HG03521 (cell line): ENCODE measurements around the gene LINGO4.
"Not testable (repeated sequence)": the region's sequence is repeated elsewhere in the genome, so short reads cannot be mapped to it uniquely, and the experiment has no call there.

Experiments used
- ATAC-seq: cut with Tn5 transposase; IDR thresholded peaks from one replicate; pipeline ENCODE4 v1.9.1; 2021; ENCODE audit warnings: mild to moderate bottlenecking, moderate library complexity; ENCODE audit not compliant: unreplicated experiment

Gene LINGO4

DNA sequence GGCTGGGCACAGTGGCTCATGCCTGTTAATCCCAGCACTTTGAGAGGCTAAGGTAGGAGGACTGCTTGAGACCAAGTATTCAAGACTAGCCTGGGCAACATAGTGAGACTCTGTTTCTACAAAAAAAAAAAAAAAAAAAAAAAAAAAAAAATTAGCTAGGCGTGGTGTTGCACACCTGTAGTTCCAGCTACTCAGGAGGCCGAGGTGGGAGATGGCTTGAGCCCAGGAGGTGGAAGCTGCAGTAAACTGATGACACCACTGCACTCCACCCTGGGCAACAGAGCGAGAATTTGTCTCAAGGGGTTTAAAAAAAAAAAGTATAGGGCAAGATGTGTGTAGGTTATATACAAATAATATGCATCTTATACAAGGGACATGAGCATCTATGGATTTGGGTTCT lies 17.5 kb downstream of the LINGO4 start:
- no peak for ATAC-seq

DNA sequence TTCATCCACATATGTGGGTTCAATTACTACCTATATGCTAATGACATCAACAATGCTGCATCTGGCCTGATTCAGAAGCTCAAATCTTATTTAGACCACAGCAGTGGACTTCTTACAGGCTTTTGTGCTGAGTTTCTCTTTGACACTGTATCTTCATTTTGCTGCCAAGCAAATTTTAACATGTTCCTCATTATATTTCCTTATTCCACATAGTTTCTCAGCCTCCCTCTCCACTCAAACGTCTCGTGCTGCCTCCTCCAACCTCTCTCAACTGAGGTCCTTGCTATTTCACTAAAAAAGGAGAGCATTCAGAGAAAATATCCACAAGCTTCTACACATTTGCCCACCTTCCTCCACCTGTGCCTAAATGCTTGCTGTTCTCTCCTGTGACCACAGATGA lies 21.4 kb downstream of the LINGO4 start:
- no peak for ATAC-seq

DNA sequence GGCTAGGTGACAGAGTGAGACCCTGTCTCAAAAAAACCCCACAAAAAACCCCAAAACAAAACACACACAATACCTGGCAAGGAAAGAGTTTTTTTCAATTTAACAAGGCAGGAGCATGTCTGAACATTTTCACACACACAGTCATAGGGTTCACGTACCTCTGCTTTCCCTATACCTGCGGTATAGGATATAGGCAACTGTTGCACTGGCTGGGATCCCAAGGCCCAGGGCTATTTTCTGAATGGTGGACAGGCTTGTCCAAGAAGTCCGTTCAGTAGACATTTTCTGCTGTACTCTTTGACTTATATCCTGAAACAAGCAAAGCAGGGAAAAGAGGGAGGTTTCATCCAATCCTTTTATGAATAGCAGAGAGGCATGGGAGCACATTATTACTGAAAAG lies 22.5 kb downstream of the LINGO4 start:
- no peak for ATAC-seq

DNA sequence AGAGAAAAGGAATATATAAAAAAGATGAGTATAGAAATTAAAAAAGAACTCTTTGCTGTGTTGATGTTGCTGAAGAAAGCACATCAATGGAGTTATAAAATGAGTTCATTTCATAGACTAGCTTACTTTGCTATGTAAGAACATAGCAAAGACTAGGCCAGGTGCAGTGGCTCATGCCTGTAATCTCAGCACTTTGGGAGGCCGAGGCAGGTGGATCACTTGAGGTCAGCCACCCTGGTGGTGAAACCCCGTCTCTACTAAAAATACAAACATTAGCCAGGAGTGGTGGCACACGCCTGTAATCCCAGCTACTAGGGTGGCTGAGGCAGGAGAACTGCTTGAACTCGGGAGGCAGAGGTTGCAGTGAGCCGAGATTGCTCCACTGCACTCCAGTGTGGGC lies 23.2 kb downstream of the LINGO4 start:
- not testable (repeated sequence) for ATAC-seq

DNA sequence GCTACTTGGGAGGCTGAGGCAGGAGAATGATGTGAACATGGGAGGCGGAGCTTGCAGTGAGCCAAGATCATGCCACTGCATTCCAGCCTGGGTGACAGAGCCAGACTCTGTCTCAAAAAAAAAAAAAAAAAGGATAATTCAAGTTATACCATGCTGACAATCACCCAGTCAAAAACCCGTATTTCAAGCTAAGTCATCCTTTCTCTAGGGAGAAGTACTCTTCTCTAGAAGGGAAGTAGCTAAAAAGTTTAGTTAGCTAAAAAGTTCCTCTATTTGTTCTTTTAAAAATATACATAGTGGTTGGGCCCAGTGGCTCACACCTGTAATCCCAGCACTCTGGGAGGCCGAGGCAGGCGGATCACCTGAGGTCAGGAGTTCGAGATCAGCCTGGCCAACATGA lies 24.5 kb downstream of the LINGO4 start:
- not testable (repeated sequence) for ATAC-seq

DNA sequence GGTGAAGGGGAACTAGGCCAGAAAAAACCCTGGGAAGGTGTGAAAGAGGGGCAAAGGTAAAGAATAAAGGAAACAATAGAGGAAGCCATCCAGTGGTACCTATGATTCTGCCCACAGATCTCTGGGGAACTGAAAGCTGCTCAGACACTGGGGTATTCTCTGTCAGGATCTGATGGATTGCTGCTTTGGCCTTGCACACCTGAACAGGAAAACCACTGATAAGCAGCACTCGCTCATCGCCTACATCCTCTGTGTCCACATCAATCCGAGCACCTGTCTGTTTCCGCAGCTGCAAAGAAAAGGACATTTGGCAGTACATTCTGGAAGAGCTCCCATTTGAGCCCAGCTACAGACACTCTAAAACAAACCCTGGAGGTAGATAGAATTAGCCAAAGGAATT lies 25.4 kb downstream of the LINGO4 start:
- no peak for ATAC-seq

DNA sequence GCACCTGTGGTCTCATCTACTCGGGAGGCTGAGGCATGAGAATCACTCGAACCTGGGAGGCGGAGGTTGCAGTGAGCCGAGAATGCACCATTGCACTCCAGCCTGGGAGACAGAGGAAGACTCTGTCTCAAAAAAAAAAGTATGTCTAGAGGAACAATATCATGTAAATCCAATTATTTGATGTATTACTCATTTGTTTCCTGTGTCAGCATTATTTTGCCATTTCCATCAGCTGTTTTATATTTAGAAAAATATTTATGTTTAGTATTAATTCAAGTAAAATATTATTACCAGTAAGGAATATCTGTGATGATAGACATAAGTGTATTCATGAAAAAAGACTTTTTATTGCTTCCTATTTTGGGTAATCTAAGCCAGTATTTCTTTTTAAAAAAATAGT lies 27.9 kb downstream of the LINGO4 start:
- no peak for ATAC-seq

DNA sequence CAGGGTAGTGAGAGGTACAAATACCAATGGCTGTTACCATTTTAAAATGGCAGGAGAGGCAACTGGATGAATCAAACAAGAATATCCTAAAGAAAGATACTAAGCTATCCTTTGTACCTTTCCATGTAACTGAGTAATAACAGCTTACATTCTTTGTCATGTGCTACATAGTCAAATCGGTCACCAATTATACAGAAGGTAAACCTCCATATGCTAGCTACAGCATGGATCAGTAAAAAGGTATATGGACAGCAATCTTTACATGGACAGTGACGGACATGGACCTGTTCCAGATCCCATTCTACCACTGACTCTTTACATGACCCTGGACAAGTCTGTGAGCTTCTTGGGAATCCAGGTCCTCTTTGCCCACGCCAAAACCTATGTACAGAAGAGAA lies 28.6 kb downstream of the LINGO4 start:
- ATAC-seq: no peak

DNA sequence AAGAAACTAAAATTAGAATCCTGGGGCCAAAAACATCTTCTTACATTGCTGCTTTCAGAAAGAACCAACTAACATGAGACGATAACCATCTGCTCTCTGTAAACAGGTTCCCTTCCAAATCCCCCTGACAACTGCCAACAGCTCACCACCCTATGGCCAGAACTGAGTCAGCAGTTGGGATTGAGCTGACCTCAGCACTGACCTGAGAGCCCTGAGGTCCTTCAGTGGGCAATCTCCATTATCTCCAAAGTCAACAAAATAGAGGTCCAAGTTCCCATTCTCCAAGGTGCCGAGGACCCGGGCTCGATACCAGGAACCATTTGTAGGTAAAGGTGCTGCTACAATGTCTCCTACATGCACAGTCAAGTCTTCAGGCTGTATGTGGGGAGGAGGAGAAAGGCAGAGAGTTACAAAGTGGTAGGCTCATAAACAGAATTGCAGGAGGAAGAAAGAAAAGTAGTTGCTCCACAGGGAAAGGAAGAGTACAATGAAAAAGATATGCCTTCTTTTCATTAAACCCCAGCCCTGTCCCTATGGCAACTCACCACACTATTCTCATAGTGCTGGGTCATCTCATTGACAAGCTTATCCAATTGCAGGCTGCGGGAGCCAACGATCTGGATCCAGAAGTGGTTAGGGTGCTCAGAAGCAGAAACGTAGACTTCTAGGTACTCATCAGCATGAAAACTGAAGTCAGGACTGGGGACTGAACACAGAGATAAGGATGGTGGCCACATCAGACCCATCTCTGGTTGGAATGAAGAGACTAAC lies 29.1 kb downstream of the LINGO4 start:
- ATAC-seq: no peak

DNA sequence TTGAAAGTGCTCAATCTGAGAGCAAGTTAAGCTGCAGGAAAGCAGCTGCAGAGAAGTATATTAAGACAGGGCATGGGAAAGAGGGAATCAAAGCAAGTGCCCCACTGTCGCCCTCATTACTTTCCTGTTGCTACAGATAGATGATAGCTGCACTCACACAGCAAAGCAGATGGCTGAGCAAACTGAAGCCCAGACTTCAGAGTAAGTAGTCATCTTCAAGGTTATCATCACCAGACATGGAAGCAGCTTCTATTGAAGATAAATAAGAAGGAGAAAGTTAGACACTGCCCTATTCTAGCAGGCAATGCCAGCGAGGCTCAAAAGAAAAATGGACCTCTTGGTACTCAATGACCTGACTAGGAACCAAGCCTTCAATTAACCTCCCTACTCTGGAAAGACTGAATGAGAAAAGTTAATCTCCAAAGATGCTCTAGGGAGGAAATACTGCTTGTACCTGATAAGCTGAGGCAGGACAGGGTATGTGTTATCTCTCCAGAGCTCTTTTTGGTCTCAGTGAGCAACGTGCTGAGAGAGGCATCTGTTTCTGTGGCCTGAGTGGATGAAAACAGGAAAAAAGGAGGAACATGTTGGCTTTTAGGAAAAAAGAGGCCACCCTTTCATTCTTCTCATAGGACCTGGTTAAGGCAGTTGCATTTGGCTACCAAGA lies 30.8 kb downstream of the LINGO4 start:
- ATAC-seq: no peak

DNA sequence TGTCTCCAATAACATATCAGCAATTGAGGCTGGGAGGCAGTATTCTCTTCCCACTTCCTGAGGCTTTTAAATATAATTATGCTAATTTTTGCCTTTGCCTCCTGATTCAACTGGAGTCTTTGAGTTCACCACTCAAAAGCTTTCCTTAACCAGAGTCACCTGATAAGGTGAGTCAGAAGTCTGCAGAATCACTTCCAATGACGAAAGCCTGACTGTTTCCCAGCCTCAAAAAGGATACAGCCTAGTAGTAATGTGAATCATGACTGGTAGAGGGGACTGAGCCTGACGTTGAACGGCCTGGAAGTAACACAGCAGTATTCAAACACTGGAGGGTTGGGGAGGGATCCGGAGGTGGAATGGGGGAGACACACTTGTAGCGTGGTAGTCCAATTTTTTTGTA lies 31.5 kb downstream of the LINGO4 start:
- no peak for ATAC-seq

DNA sequence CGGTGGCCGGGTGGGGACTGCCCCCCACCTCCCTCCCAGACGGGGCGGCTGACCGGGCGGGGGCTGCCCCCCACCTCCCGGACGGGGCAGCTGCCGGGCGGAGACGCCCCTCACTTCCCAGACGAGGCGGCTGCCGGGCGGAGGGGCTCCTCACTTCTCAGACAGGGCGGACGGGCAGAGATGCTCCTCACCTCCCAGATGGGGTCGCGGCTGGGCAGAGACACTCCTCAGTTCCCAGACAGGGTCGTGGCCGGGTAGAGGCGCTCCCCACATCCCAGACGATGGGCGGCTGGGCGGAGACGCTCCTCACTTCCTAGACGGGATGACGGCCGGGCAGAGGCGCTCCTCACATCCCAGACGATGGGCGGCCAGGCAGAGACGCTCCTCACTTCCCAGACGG lies 35.9 kb downstream of the LINGO4 start:
- not testable (repeated sequence) for ATAC-seq

DNA sequence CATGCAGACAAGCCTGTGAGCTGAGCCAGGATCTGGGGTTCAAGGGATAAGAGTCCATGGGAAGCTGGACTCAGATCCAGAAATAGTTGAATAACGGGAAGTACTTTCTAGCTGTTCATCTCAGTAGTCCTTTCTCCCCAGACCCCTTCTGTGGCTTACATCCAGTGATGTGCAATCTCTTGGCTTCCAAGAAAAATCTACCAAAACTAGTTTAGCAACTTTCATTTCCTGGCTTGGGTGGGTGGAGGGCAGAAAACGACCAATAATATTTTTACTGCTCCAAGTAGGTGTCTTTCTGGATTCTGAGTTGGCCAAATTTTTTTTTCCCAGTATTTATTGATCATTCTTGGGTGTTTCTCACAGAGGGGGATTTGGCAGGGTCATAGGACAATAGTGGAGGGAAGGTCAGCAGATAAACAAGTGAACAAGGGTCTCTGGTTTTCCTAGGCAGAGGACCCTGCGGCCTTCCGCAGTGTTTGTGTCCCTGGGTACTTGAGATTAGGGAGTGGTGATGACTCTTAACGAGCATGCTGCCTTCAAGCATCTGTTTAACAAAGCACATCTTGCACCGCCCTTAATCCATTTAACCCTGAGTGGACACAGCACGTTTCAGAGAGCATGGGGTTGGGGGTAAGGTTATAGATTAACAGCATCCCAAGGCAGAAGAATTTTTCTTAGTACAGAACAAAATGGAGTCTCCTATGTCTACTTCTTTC lies 36.7 kb downstream of the LINGO4 start:
- not testable (repeated sequence) for ATAC-seq

DNA sequence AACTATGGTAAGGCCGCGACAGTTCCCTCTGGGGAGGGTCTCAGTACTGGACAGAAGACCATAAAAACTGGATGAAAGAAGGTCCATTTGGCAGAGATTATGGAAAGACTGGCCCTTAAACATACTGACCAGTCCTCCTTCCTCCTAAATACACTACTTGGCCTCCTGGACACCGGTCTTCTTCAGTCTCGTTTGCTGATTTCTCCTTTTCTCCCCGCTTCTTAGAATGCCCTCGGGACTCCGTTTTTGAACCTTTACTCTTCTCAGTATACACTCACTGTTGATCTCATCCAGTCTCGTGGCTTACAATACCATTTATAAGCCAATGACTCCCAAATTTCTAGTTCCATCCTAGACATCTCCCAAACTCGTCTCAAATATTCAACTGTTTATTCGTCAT lies 41.2 kb downstream of the LINGO4 start:
- ATAC-seq: no peak

DNA sequence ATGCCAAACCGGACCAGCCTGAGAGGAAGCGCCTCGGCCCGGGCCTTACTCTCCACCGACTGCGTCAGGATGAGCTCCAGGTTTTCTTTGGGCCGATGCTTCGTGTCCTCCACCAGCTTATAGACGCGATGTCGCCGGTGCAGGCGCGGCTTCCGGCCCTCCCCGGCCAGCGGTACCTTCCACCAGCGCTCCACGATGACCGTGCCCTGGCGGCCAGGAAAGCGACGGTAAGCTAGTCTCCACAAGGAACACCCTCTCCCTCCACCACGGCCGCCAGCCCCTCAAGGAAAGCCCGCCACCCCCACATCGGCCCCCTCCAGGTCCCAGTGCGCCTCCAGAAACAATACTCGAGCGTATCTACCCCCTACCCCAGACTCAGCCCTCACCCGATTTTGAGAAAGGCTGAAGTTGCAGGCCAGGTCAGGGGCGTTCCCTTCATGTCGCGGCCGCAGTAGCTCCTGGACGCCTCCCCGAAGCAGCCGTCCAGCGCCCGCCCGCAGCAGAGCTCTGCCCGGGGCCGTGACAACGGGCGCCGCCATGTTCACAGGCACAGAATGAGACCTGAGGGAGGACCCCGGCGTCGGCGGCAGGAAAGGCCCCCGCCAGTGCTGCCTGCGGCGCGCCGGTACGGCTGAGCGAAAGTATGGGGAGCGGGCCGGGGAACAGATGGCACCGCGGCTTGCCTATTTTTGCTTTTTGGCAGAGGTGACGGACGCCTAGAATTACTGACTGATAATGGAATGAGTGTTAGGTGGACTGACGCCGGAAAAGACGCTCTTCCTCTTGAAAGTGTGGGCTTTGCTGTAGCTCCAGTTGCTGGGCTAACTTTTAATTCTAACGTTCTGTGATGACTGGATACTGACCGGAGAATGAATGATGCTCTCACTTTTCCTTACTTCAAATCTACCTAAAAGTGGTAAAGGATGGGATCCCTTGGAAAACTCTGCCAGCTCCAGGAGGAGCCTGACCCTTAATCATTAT lies 42.0 kb downstream of the LINGO4 start, which contains the start of gene MRPL9:
TSS of gene MRPL9 (minus strand) at position 556 of the 981 bp plus-strand sequence. CDS start at position 539, 17 bp downstream.
- ATAC-seq: peak; percentile 88

DNA sequence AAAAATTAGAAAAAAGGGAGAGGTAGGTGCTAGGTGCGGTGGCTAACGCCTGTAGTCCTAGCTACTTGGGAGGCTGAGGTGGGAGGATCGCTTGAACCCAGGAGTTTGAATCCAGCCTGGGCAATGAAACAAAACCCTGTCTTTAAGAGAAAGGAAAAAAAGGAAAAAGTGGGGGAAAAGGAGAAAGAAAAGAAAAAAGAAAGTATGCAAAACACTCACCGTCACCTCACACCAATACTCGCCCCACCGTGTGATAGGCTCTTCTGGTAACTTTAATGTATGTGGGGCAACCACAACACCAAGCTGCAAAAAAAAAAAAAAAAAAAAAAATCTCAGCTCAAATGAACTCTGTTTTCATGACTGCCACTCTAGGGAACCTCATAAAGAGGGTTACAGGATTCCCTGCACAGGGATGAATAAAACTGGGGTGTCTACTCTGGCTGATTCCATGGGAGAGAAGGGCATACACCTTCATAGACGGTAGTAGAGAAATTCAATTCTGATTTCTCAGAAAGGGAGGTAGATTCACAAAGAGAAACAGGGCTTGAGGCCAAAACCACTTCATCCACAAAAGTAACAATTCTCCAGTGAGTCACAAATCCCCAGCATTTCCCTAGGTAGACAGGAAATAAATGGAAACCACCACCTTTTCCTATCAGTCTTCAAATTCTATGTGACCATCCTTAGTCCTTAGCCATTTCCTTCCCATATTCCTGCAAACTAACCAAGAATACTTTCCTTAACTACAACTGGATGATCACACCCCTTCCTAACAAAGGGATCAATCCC lies 44.4 kb downstream of the LINGO4 start:
- ATAC-seq: no peak

DNA sequence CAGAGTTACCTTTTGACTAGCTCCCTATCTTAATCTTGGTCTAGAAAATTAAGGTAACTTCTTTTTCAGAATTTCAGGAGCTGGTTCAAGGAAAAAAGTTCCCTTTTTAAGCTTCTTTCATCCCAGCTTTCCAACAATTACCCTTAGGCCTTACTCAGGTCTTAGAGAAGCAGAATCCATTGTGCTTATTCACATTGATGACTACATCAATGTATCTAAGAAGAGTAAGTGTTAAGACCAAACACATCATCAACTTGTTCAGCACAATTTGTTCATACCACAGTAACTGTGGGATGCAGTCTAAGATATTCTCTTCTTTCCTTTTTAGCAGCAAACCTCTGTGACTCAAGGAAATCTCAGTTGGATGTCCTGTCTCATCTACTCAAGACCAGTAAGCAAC lies 46.0 kb downstream of the LINGO4 start:
- no peak for ATAC-seq

DNA sequence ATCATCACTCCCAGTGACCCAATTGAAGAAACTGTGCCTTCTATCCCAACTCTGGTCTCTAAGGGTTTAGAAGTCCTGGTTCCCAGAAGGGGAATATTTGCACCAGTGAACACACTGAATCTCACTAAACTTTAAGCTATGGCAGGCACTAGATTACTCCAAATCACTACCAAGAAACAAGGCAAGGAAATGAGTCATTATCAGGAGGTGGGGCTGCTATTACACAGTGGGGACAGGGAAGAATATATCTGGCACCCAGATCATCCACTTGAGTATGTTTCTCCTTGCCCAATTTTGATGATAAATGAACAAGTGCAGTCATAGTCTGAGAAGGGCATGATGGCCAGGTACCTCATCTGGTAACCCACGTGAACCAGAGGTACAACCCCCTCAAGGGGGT lies 48.9 kb downstream of the LINGO4 start:
- no peak for ATAC-seq
